IMR-90 (cell line): ENCODE data around the gene MLIP. TPM values are rescaled to one million over a fixed set of nuclear protein-coding genes. Genes with fewer than 3 reads are reported as not detected.

Experiments used
- ATAC-seq: fragments of 200-7000 bp; cut with Tn5 transposase; 2 replicates; pipeline ENCODE4 v1.9.1; 2020; ENCODE audit warnings: low read depth, mild to moderate bottlenecking, moderate library complexity
- BruUV-seq: library from RNA; stranded (reverse); fragments of 400-500 nt; replicated peaks from 2 replicates; lab custom pipeline; 2021; lab: Mats Ljungman, UMichigan
- CTCF ChIA-PET: fragments of 300-600 bp; formaldehyde crosslinking; extraction: SDS; loops from one replicate; lab custom pipeline; 2021; ENCODE audit warnings: antibody characterized with exemption; lab: Yijun Ruan, JAX
- POLR2A ChIA-PET: fragments of 300-600 bp; sonication (Branson Sonifier 250); formaldehyde crosslinking; loops from one replicate; lab custom pipeline; 2022; ENCODE audit warnings: antibody characterized with exemption; ENCODE audit not compliant: unreplicated experiment; lab: Charles Lee
- DNase-seq: peaks from one replicate; pipeline ENCODE4 v3.0.0; 2013
- H2AFZ ChIP-seq: replicated peaks from 2 replicates; pipeline ENCODE3; 2013; ENCODE audit warnings: low read length, mild to moderate bottlenecking; ENCODE audit not compliant: poor library complexity
- H2AK5ac ChIP-seq: 2 replicates; pipeline ENCODE4 v1.6.1; 2013; ENCODE audit warnings: low read depth, low read length, inconsistent platforms
- H2AK9ac ChIP-seq: replicated peaks from 2 replicates; pipeline ENCODE3; 2013; ENCODE audit warnings: mild to moderate bottlenecking, low read depth, low read length, moderate library complexity; ENCODE audit not compliant: poor library complexity
- H2BK120ac ChIP-seq: 2 replicates; pipeline ENCODE4 v1.6.1; 2013; ENCODE audit warnings: low read depth, low read length, inconsistent platforms
- H2BK15ac ChIP-seq: 3 replicates; pipeline ENCODE4 v1.6.1; 2013; ENCODE audit warnings: low read depth, low read length, inconsistent platforms
- H2BK20ac ChIP-seq: 2 replicates; pipeline ENCODE4 v1.6.1; 2013; ENCODE audit warnings: low read depth, mild to moderate bottlenecking, inconsistent platforms, low read length, moderate library complexity
- H2BK5ac ChIP-seq: 2 replicates; pipeline ENCODE4 v1.6.1; 2013; ENCODE audit warnings: mild to moderate bottlenecking, low read depth, low read length, inconsistent platforms; ENCODE audit not compliant: poor library complexity, severe bottlenecking
- H3K14ac ChIP-seq: replicated peaks from 2 replicates; pipeline ENCODE4 v1.6.1; 2013; ENCODE audit warnings: low read depth, low read length, inconsistent platforms
- H3K18ac ChIP-seq: 2 replicates; pipeline ENCODE4 v1.6.1; 2013; ENCODE audit warnings: low read depth, low read length, control low read depth
- H3K23ac ChIP-seq: 2 replicates; pipeline ENCODE4 v1.6.1; 2013; ENCODE audit warnings: low read depth, low read length, inconsistent platforms
- H3K27ac ChIP-seq: 2 replicates; pipeline ENCODE4 v1.5.1; 2013; ENCODE audit warnings: mild to moderate bottlenecking, control low read depth, low read length; ENCODE audit not compliant: insufficient read depth
- H3K27me3 ChIP-seq: 2 replicates; pipeline ENCODE4 v1.6.1; 2013; ENCODE audit warnings: low read length; ENCODE audit not compliant: control insufficient read depth, insufficient read depth
- H3K36me3 ChIP-seq: 2 replicates; pipeline ENCODE4 v1.6.1; 2013; ENCODE audit warnings: low read length, mixed read lengths; ENCODE audit not compliant: control insufficient read depth, insufficient read depth
- H3K4ac ChIP-seq: 2 replicates; pipeline ENCODE4 v1.6.1; 2013; ENCODE audit warnings: low read depth, low read length, inconsistent platforms
- H3K4me1 ChIP-seq: 2 replicates; pipeline ENCODE4 v1.6.1; 2013; ENCODE audit warnings: low read length, mixed read lengths; ENCODE audit not compliant: control insufficient read depth, insufficient read depth
- H3K4me2 ChIP-seq: 2 replicates; pipeline ENCODE4 v1.6.1; 2013; ENCODE audit warnings: low read depth, mild to moderate bottlenecking, control low read depth, low read length, moderate library complexity
- H3K4me3 ChIP-seq: 2 replicates; pipeline ENCODE4 v1.5.1; 2013; ENCODE audit warnings: low read depth, mild to moderate bottlenecking, control low read depth, low read length, moderate library complexity; ENCODE audit not compliant: insufficient read depth
- H3K56ac ChIP-seq: 2 replicates; pipeline ENCODE4 v1.6.1; 2013; ENCODE audit warnings: low read length, inconsistent platforms; ENCODE audit not compliant: insufficient read depth; ENCODE audit errors: extremely low read depth
- H3K79me1 ChIP-seq, 2 experiments: 2 replicates each; pipeline ENCODE4 v1.6.1; 2013; ENCODE audit warnings: low read length in 2 of 2, inconsistent platforms in 1 of 2, low read depth in 1 of 2
- H3K9ac ChIP-seq: 2 replicates; pipeline ENCODE4 v1.6.1; 2013; ENCODE audit warnings: low read depth, low read length, control low read depth
- H3K9me1 ChIP-seq: 2 replicates; pipeline ENCODE4 v1.6.1; 2013; ENCODE audit warnings: low read length, inconsistent platforms; ENCODE audit not compliant: insufficient read depth
- H3K9me3 ChIP-seq: 2 replicates; pipeline ENCODE4 v1.6.1; 2013; ENCODE audit warnings: low read length; ENCODE audit not compliant: control insufficient read depth, insufficient read depth
- H4K20me1 ChIP-seq: 2 replicates; pipeline ENCODE4 v1.6.1; 2013; ENCODE audit warnings: low read length, inconsistent platforms; ENCODE audit not compliant: insufficient read depth
- H4K5ac ChIP-seq: 2 replicates; pipeline ENCODE4 v1.6.1; 2013; ENCODE audit warnings: mild to moderate bottlenecking, low read depth, low read length, control low read depth
- H4K8ac ChIP-seq, 2 experiments: 2 replicates each; pipeline ENCODE4 v1.6.1; 2013; ENCODE audit warnings: low read depth in 2 of 2, low read length in 2 of 2, control low read depth in 1 of 2, inconsistent platforms in 1 of 2
- H4K91ac ChIP-seq: 2 replicates; pipeline ENCODE4 v1.6.1; 2013; ENCODE audit warnings: low read depth, low read length, inconsistent platforms; ENCODE audit not compliant: insufficient read depth
- BHLHE40 ChIP-seq: fragments of 150-350 bp; IDR thresholded peaks from 2 replicates; pipeline ENCODE4 v1.6.1; 2016; ENCODE audit warnings: mild to moderate bottlenecking, low read depth, low read length
- MAFK ChIP-seq: IDR thresholded peaks from 2 replicates; pipeline ENCODE4 v1.6.1; 2012; ENCODE audit warnings: low read depth, low read length, improper control_type of control experiment
- NFE2L2 ChIP-seq: fragments of 150-350 bp; IDR thresholded peaks from 2 replicates; pipeline ENCODE4 v1.6.1; 2016; ENCODE audit warnings: low read depth, mild to moderate bottlenecking, low read length
- POLR2A ChIP-seq: IDR thresholded peaks from 2 replicates; pipeline ENCODE4 v1.6.1; 2012; ENCODE audit warnings: mild to moderate bottlenecking, low read depth, low read length
- RAD21 ChIP-seq: IDR thresholded peaks from 2 replicates; pipeline ENCODE4 v1.6.1; 2012; ENCODE audit warnings: low read length, improper control_type of control experiment
- RCOR1 ChIP-seq: IDR thresholded peaks from 2 replicates; pipeline ENCODE4 v1.6.1; 2012; ENCODE audit warnings: mild to moderate bottlenecking, low read length, improper control_type of control experiment; ENCODE audit not compliant: insufficient replicate concordance
- dilution Hi-C: fragments of 300-500 bp; cut with HindIII; formaldehyde crosslinking; loops from one replicate; pipeline ENCODE4 v1.14.3; 2018; ENCODE audit warnings: low sequenced_read_pairs; ENCODE audit not compliant: unreplicated experiment
- in situ Hi-C: fragments of 300-500 bp; cut with MboI; formaldehyde crosslinking; loops from 3 replicates; pipeline ENCODE4 v1.14.3; 2019; ENCODE audit warnings: low sequenced_read_pairs, inconsistent platforms, mixed read lengths
- intact Hi-C: fragments of 100-400 bp; cut with micrococcal nuclease; formaldehyde crosslinking; loops from 2 replicates; pipeline ENCODE4 v1.10.0; 2022
- polyA plus RNA-seq, 3 experiments: library from polyadenylated mRNA; depleted of rRNA; stranded (reverse); fragments of >200 nt; gene quantifications; 2 replicates each; pipeline ENCODE4 v1.2.3, GENCODE V29; 2012; ENCODE audit warnings: low replicate concordance in 1 of 3
- total RNA-seq: library from RNA; depleted of rRNA; stranded (reverse); fragments of >200 nt; gene quantifications from 2 replicates; pipeline ENCODE4 v1.2.3, GENCODE V29; 2012
- TF ChIP-seq, protein P1 (sequence below): fragments of 150-350 bp; IDR thresholded peaks from 2 replicates; pipeline ENCODE4 v1.6.1; 2016; ENCODE audit warnings: low read depth, mild to moderate bottlenecking, low read length, moderate library complexity, borderline replicate concordance
- TF ChIP-seq, protein P2 (sequence below): fragments of 150-350 bp; IDR thresholded peaks from 2 replicates; pipeline ENCODE4 v1.6.1; 2017; ENCODE audit warnings: mild to moderate bottlenecking, antibody characterized with exemption, low read length, low read depth

MLIP gene
- total and polyA plus RNA-seq, 2 of the 4 experiments (the other 2 are of a cell fraction): not detected

- H3K18ac ChIP-seq: no peak overlapping the region
- H4K20me1 ChIP-seq: no peaks in the 10 kb centered on the region
- in situ Hi-C loops: no loop called here
- ATAC-seq: no peak
- H3K79me1 ChIP-seq: no peaks in the 10 kb centered on the region
- H3K4ac ChIP-seq: no peak overlapping the region
- H2AK5ac ChIP-seq: no peak overlapping the region
- no peak overlapping the region for H4K5ac ChIP-seq
- dilution Hi-C loops: no loop called here
- no peak overlapping the region for H2BK15ac ChIP-seq
- H3K9ac ChIP-seq: no peak overlapping the region
- H3K36me3 ChIP-seq: no peaks in the 10 kb centered on the region
- H2BK20ac ChIP-seq: no peak overlapping the region
- H2BK5ac ChIP-seq: no peak overlapping the region
- intact Hi-C loops: no loop called here
- H3K9me1 ChIP-seq: no peaks in the 10 kb centered on the region
- no peaks in the 10 kb centered on the region for H3K4me1 ChIP-seq
- H3K27me3 ChIP-seq: no peaks in the 10 kb centered on the region
- H4K8ac ChIP-seq: no peak overlapping the region
- no peak overlapping the region for H4K91ac ChIP-seq
- H3K4me2 ChIP-seq: no peak overlapping the region
- H2BK120ac ChIP-seq: no peak overlapping the region
- no peak overlapping the region for H2AFZ ChIP-seq
- no peak for DNase-seq
- H3K14ac ChIP-seq: no peak overlapping the region
- no TSS peak for BruUV-seq
- H3K27ac ChIP-seq: no peak overlapping the region
- H3K23ac ChIP-seq: no peak overlapping the region
- ChIA-PET POLR2A (no interaction called here), CTCF (no interaction called here)
- no peak overlapping the region for H3K4me3 ChIP-seq
- no peak overlapping the region for H2AK9ac ChIP-seq
- H3K56ac ChIP-seq: no peak overlapping the region
- H3K9me3 ChIP-seq: no peaks in the 10 kb centered on the region
- TF ChIP-seq NFE2L2 (no peak), RAD21 (no peak), POLR2A (no peak), MAFK (no peak), BHLHE40 (no peak), RCOR1 (no peak)
- TF ChIP-seq, protein P1, sequence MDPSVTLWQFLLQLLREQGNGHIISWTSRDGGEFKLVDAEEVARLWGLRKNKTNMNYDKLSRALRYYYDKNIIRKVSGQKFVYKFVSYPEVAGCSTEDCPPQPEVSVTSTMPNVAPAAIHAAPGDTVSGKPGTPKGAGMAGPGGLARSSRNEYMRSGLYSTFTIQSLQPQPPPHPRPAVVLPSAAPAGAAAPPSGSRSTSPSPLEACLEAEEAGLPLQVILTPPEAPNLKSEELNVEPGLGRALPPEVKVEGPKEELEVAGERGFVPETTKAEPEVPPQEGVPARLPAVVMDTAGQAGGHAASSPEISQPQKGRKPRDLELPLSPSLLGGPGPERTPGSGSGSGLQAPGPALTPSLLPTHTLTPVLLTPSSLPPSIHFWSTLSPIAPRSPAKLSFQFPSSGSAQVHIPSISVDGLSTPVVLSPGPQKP: no peak
- TF ChIP-seq, protein P2, sequence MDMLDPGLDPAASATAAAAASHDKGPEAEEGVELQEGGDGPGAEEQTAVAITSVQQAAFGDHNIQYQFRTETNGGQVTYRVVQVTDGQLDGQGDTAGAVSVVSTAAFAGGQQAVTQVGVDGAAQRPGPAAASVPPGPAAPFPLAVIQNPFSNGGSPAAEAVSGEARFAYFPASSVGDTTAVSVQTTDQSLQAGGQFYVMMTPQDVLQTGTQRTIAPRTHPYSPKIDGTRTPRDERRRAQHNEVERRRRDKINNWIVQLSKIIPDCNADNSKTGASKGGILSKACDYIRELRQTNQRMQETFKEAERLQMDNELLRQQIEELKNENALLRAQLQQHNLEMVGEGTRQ: no peak
Observed at GRCh38 chr6:54094293-54094692, 16.9 kb upstream of the MLIP start.
